ENCODE data around the gene KCNQ1. TPM values are rescaled to one million over a fixed set of nuclear protein-coding genes. Genes with fewer than 3 reads are reported as not detected.

The KCNQ1 gene
- total and polyA plus RNA-seq, 2 donors (not counting 3 experiments of a cell fraction or from before 2014, with no cell fraction given), result 0.07 to 0.09 TPM

GRCh38 chr11:2780850-2781407 is 336.1 kb downstream of the KCNQ1 start:
- Histone ChIP-seq H3K36me3 (ENCODE audit: control insufficient read depth in 2 of 2, extremely low read depth in 1 of 2, insufficient read depth in 2 of 2, low read length in 2 of 2) (no peaks in the 10 kb centered on the region), H2AFZ (ENCODE audit: low read depth, low read length) (no peak overlapping the region), H3K27me3 (ENCODE audit: control insufficient read depth in 2 of 2, insufficient read depth in 2 of 2, low read length in 2 of 2) (no peaks in the 10 kb centered on the region), H3K79me2 (ENCODE audit: control insufficient read depth, insufficient read depth, low read length) (no peaks in the 10 kb centered on the region), H3K4me2 (ENCODE audit: insufficient read depth, low read length) (no peak overlapping the region), H3K9me1 (replicated peaks; ENCODE audit: control insufficient read depth, extremely low read depth, insufficient read depth, low read length) (no peaks in the 10 kb centered on the region), H3K9ac (replicated peaks; ENCODE audit: extremely low read depth, insufficient read depth, low read length) (no peak overlapping the region), H3K27ac (ENCODE audit: insufficient read depth, low read depth, low read length) (no peak overlapping the region), H3K9me3 (replicated peaks; ENCODE audit: control insufficient read depth, insufficient read depth, low read length) (no peaks in the 10 kb centered on the region), H3K4me3 (replicated peaks in 1 of 3; ENCODE audit: insufficient read depth in 1 of 3, low read depth in 1 of 3, low read length in 3 of 3) (no peak overlapping the region), H3K4me1 (ENCODE audit: control insufficient read depth, extremely low read depth, insufficient read depth, low read length) (no peaks in the 10 kb centered on the region), H4K20me1 (replicated peaks; ENCODE audit: control insufficient read depth, extremely low read depth, insufficient read depth, low read length) (no peaks in the 10 kb centered on the region)
- dilution Hi-C loops (cut with MboI; ENCODE audit: extremely low pct_ligation_motif_present, low sequenced_read_pairs), result no loop called here
- DNase-seq (ENCODE audit: low read depth, low spot score) (no peak), FAIRE-seq (no peak)
- POLR2A ChIA-PET, result no interaction called here
- intact Hi-C loops (cut with micrococcal nuclease), result no loop called here
- no TSS peak for BruUV-seq (replicated peaks)
- no peak for TF ChIP-seq EZH2 (IDR thresholded peaks at IDR 0.05; ENCODE audit: borderline replicate concordance, low read depth, low read length, severe bottlenecking)
- no peak for TF ChIP-seq MAX (IDR thresholded peaks at IDR 0.05; ENCODE audit: insufficient read depth, insufficient read length)
- TF ChIP-seq CTCF (IDR thresholded peaks at IDR 0.05; ENCODE audit: extremely low read depth in 1 of 2, insufficient read depth in 1 of 2, low read depth in 1 of 2, low read length in 2 of 2), result no peak
- no peak for TF ChIP-seq GATA2 (IDR thresholded peaks at IDR 0.05; ENCODE audit: insufficient read depth, insufficient read length, low read depth, low read length)
- no peak for TF ChIP-seq MYC (IDR thresholded peaks at IDR 0.05; ENCODE audit: low read depth, low read length)
- TF ChIP-seq FOS (IDR thresholded peaks at IDR 0.05; ENCODE audit: borderline replicate concordance, insufficient read depth, low read length), result no peak
- CTCF ChIA-PET, result no interaction called here
